Ectodermal cell (in vitro differentiated cells): ENCODE results near the gene TRA2A.

Experiments used
- H3K27ac ChIP-seq: 2 replicates; pipeline ENCODE4 v1.7.0; 2013; ENCODE audit warnings: mild to moderate bottlenecking, low read depth, low read length; ENCODE audit not compliant: insufficient read depth, poor library complexity, severe bottlenecking
- H3K27me3 ChIP-seq: 2 replicates; pipeline ENCODE4 v1.7.0; 2013; ENCODE audit warnings: mild to moderate bottlenecking, low read length; ENCODE audit not compliant: insufficient read depth, control insufficient read depth, poor library complexity, severe bottlenecking
- H3K36me3 ChIP-seq: one replicate; pipeline ENCODE4 v1.7.0; 2013; ENCODE audit warnings: low read length; ENCODE audit not compliant: control insufficient read depth, insufficient read depth
- H3K4me1 ChIP-seq: one replicate; pipeline ENCODE4 v1.7.0; 2013; ENCODE audit warnings: low read length; ENCODE audit not compliant: control insufficient read depth, insufficient read depth
- H3K4me3 ChIP-seq: 2 replicates; pipeline ENCODE4 v1.7.0; 2013; ENCODE audit warnings: low read depth, low read length, control low read depth; ENCODE audit not compliant: insufficient read depth
- H3K9me3 ChIP-seq: 2 replicates; pipeline ENCODE4 v1.7.0; 2013; ENCODE audit warnings: mild to moderate bottlenecking, low read length, moderate library complexity; ENCODE audit not compliant: control insufficient read depth
- WGBS, 2 experiments: methylation state at CpG; one replicate each; pipeline ENCODE4 v1.1.7; 2013; ENCODE audit warnings: missing lambda C conversion rate in 2 of 2; 5-methylcytosine and 5-hydroxymethylcytosine counted together

The TRA2A gene

GRCh38 chr7:23454881-23455526, 76.8 kb downstream of the TRA2A start:
- H3K27me3 ChIP-seq: no peaks in the 10 kb centered on the region
- no peaks in the 10 kb centered on the region for H3K9me3 ChIP-seq
- no peak overlapping the region for H3K27ac ChIP-seq
- no peak overlapping the region for H3K4me3 ChIP-seq
- no peaks in the 10 kb centered on the region for H3K4me1 ChIP-seq
- peaks cover 4% of the 10 kb centered on the region for H3K36me3 ChIP-seq
- WGBS, 2 experiments: 89 to 91% methylated on average over 5 of the region's 5 CpGs
